D721Med (cell line): Measurements from ENCODE around the gene SFTPD.

Experiments
- DNase-seq: peaks from one replicate; pipeline ENCODE4 v3.0.0; 2011; ENCODE audit warnings: low spot score; ENCODE audit not compliant: insufficient read length
- FAIRE-seq: peaks from 2 replicates; lab custom pipeline; 2011; peaks lifted over from hg19 to GRCh38; lab: Jason Lieb, UNC
- TF ChIP-seq, protein P1 (sequence below): IDR thresholded peaks from 2 replicates; pipeline ENCODE4 v1.5.1; 2012; ENCODE audit warnings: mild to moderate bottlenecking, control low read depth; ENCODE audit not compliant: insufficient read depth; ENCODE audit errors: missing control alignments

Gene SFTPD

DNA sequence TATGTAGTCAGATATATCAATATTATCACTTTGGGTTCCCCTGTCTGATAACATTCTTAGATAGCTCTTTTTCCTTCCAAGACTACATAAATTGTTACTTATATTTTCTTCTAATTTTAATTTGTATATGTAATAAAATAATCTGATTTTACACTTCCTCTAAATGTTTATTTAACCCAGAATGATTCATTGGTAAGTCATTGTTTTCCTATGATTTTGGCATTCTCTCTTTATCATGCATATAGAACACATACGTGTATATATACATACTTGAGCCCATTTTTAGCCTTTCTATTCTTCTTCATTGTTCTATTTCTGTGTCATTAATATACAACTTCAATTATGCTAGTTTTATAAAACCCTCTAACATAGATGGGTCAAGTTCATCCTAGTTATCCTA lies 16.6 kb downstream of the SFTPD start:
- DNase-seq (no peak), FAIRE-seq (no peak)
- TF ChIP-seq, protein P1, sequence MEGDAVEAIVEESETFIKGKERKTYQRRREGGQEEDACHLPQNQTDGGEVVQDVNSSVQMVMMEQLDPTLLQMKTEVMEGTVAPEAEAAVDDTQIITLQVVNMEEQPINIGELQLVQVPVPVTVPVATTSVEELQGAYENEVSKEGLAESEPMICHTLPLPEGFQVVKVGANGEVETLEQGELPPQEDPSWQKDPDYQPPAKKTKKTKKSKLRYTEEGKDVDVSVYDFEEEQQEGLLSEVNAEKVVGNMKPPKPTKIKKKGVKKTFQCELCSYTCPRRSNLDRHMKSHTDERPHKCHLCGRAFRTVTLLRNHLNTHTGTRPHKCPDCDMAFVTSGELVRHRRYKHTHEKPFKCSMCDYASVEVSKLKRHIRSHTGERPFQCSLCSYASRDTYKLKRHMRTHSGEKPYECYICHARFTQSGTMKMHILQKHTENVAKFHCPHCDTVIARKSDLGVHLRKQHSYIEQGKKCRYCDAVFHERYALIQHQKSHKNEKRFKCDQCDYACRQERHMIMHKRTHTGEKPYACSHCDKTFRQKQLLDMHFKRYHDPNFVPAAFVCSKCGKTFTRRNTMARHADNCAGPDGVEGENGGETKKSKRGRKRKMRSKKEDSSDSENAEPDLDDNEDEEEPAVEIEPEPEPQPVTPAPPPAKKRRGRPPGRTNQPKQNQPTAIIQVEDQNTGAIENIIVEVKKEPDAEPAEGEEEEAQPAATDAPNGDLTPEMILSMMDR = no peak

DNA sequence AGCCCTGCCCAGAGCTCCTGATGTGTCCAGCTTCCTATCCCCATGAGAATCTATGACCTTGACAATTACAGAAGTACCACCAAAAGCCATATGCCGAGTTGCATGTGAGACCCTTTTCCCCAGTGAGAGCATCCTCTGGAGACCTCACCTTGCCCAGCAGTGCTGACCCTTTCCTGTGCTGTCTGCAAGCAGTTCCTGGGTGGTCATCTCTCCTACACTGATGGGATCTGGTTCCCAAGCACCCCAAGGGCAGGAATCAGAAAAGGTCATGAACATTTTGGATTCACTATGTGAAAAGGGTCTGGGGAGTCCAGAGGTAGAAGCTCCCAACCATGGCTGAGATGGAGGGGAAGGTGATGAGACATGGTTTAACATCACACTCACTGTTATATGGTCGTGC lies 18.2 kb downstream of the SFTPD start:
- DNase-seq (no peak), FAIRE-seq (no peak)
- TF ChIP-seq, protein P1 = no peak

DNA sequence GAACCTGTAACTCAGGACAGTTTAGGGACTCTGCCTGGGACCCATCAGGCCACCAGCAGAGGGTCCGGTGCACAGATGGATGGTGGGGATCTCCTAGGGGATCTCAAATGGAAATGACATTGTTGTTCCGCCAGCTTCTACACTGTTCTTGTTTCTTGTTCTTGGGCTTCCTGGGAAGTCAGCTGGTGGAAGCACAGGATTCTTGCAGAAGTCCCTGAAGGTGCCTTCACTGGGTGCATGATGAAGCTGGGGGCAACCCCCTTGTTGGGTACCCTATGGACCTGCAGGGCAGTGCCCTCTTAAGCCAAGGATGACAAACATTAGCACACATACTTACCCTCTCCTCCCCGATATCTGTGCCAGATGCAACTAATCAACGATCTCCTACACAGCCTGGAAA lies 18.6 kb downstream of the SFTPD start:
- DNase-seq = no peak
- TF ChIP-seq, protein P1 = no peak
- no peak for FAIRE-seq

DNA sequence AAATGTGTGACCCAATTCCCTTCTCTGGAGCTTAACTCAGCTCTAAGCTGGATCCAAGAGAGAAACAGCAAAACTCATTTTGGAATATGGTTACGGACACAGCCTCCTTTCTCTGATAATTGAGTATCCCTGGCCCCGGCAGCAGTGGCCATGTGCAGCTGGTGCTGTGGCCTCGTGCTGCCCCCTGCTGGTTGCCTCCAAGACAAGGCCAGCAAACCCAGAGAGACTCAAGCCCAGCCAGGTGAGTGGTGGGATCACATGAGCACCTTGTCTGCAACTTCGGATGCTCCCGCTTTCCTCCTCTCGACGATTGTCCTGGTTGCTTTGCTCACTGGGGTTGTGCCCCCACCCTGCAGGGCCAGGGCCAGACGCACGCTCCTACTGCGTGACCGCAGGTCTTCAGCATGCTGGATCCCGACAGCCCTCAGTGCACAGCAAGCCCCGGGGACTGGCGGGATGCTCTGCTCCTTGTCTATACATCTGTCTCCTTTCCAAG lies 19.4 kb downstream of the SFTPD start:
- TF ChIP-seq, protein P1 = peak; percentile 63
- DNase-seq = peak; percentile 46
- FAIRE-seq = no peak

DNA sequence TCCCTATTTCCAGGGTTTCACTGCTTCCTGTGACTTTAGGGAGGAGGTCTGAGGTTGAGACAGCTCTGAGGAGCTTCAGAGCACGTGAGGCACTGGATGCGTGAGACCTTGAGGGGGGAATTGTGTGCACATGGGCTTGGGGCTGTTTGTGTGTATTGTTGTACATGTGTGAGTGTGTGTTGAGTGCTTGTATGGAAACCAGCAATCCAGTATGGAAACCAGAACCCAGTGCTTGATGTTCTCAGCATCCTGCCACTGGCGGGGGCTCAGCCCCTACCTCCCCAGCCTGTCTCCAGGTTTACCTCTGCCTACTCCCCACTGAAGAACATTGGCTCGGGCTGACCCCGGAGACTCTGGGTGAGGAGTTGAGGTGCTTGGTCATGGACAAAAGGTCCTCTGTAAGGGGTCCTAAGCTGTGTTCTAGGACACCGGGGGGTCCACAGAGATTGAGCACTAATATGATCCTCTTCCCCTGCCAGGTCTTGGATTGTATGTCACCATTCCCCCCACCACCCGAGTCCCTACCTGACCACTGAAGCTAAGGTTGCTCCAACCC lies 20.8 kb downstream of the SFTPD start:
- DNase-seq (no peak), FAIRE-seq (no peak)
- TF ChIP-seq, protein P1 = no peak

DNA sequence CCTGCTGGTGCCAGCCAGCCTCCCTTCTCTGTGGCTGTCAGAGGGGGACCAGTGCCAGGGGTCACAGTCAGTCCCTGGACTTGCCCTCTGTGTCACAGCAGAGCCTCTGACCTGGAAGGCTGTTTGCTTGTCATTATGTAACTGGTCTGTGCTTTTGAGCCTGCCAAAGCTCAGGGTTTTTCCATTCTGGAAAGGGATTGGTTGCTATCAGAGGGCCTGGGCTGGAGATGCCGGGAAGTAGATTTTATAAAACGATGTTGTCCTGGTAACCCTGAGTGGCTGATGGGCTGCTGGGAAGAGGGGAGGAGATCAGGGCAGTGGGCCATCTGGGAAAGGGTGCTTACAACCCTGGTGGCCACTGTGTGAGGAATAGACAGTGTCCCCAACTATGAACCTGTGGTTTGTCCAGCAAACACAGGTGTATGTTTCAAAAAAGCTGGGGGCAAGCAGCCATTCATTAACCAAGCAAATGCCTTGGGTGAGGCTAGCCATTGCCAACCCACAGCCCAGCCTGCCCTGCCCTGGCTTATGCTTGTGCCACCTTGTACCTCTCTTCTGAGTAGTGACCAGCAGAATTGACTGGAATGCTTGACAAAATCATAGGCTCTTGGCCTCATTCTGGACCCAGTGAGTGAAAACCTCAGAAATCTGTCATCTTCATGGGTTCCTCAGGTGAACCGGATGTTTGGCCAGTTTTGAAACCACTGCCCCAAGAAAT lies 21.6 kb downstream of the SFTPD start:
- no peak for FAIRE-seq
- no peak for DNase-seq

More for the DNA sequence above, 21.6 kb downstream of the SFTPD start:
- TF ChIP-seq, protein P1 = no peak
